AG20443 (cell line): ENCODE results near the gene SCN8A.
"Not testable (repeated sequence)": the region's sequence is repeated elsewhere in the genome, so short reads cannot be mapped to it uniquely, and the experiment has no call there.

ENCODE experiments used
- DNase-seq: peaks from one replicate; pipeline ENCODE4 v3.0.0; 2012; ENCODE audit warnings: low spot score, mixed read lengths

The SCN8A gene

DNA sequence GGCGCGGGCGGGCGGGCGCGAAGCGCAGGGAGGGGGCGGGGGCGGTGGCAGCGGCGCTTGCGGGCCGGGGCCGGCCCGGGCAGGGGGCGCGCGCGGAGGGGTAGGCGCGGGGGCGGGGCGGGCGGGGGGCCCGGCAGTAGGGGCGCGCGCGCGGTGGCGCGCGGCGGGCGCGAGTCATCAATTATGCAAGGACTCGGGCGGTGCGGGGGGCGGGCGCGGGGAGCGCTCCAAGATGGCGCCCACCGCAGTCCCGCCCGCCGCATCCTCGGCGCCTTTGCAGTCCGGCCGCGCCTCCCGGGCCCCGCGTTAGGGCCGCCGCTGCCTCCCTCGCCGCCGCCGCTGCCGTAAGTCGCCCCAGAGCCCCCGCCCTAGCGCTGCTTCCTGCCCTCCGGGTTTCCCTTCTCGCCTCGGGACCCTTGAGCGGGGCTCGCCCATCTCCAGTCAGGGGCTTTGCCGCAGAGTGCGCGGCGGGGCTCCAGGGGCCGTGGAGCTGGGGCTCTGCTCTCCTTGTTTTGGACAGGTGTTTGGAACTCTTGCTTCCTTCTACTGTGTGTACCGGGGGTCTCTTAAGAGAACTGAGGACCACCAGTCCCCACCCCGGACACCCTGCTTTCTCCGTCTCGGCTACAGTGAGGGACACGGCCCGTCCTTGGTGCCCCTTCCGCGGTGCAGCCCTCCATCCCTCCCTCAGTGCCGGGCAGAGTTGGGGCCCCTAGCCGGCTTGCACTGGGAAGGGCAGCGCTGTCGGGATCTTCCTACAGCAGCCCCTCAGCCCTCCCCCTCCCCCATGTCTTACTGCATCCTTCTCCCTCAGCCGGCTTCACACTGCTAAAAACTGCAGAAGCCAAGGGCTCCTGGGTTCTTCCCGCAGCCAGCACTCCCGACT is at the start of gene SCN8A:
Gene SCN8A, plus strand, starts transcription at position 218 of the 886 bp plus-strand sequence. CDS start 71,585 bp downstream, outside the sequence.
- DNase-seq: peak; percentile 90

DNA sequence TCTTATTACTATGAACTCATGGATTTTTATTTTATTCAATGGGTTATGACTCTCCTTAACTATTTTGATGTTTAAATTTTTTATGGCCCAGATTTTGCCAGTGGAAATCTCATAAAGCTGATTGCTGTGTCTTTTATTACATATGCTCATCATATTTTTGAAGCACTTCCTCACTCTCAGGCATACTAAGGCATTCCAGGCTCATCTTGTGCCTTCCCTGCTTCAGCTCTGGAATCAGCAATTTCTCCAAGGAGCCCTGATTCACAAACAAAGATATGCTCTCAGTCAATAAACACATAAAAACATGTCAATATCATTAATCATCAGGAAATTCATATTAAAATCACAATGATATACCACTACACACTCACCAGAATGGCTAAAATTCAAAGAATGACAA is 44.9 kb upstream of the SCN8A start:
- no peak for DNase-seq

DNA sequence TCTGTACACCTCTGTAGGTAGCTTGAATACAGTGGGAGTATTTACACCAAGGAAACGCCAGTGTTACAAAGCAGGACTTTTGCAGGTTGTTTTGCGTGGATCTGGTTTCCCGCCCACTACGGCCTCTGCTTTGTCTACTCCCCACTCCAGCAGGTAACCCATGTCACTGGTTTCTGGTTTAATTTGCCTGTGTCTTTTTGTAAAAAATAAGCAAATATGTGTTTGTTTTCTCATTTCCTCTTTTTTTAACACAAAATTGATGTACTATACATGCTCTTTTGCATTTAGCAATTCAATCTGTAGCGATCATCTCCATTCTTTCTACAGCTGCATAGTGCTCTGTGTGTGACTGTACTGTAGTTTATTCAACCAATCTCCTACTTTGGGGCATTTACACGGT is 43.4 kb upstream of the SCN8A start:
- no peak for DNase-seq

DNA sequence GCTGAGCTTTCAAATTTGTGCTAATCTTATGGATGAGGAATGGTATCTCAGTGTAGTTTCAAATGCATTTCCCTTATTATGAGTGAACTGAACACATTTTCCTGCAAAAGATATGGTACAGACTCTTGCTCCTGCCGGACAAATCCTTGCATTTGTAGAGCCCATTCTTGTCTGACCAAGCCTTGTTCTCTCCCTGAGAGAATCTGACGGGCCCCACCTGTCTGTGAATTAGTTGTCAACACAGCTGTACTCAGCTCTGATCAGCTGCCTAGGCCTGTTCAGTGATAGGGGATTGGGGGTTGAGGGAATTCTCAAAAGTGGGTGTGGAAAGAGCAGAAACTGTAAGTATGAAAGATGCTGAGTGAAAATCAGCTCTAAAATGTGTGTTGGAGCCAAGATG is 42.8 kb upstream of the SCN8A start:
- no peak for DNase-seq

DNA sequence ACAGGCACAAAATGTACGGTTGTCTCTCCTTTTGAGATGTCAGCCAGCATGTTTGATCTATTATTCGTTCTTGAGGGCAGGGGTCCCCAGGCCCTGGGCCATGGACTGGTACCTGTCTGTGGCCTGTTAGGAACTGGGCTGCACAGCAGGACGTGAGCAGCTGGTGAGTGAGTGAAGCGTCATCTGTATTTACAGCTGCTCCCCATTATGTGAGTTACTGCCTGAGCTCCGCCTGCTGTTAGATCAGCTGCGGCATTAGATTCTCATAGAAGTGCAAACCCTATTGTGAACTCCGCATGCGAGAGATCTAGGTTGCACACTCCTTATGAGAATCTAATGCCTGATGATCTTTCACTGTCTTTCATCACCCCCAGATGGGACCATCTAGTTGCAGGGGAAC is 41.4 kb upstream of the SCN8A start:
- peak; percentile 50 for DNase-seq

DNA sequence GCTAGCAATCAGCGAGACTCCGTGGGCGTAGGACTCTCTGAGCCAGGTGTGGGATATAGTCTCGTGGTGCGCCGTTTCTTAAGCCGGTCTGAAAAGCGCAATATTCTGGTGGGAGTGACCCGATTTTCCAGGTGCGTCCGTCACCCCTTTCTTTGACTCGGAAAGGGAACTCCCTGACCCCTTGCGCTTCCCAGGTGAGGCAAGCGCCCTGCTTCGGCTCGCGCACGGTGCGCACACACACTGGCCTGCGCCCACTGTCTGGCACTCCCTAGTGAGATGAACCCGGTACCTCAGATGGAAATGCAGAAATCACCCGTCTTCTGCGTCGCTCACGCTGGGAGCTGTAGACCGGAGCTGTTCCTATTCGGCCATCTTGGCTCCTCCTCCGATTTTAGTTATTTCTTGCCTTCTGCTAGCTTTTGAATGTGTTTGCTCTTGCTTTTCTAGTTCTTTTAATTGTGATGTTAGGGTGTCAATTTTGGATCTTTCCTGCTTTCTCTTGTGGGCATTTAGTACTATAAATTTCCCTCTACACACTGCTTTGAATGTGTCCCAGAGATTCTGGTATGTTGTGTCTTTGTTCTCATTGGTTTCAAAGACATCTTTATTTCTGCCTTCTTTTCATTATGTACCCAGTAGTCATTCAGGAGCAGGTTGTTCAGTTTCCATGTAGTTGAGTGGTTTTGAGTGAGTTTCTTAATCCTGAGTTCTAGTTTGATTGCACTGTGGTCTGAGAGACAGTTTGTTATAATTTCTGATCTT is 22.6 kb upstream of the SCN8A start:
- DNase-seq: not testable (repeated sequence)

DNA sequence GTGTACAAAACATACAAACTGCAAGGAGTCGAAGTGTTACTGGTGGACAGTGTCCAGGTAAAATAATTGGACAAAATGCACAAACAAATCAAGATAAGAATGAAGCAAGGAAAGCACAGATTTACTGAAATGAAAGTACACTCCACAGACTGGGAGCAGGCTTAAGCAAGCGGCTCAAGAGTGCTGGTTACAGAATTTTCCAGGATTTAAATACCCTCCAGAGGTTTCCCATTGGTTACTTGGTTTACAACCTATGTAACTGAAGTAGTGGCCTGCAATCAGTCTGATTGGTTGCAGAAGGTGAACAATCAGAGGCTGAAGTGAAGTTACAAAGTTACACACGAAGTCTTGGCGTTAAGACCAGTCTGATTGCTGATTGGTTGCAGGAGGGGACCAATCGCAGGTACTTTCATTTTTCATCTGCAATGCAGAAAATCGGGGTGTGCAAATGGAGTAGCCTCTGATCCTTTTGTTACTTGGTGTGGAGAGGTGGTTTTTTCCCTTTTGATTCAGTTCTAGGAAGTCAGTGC is 11.6 kb upstream of the SCN8A start:
- no peak for DNase-seq

DNA sequence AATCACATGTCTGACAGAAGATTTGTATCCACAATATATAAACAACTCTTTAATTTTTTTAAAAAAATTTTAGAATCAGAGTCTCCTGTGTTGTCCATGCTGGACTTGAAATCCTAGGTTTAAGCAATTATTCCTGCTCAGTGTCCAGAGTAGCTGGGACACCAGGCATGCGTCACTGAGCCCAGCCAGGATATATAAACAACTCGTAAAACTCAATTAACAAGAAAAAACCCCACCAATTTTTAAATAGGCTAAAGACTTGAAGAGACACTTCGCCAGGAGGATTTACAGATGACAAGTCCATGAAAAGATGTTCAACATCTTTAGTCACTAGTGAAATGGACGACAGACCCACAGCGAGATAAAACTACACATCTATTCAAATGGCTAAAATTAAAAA is 2.0 kb upstream of the SCN8A start:
- DNase-seq: no peak

DNA sequence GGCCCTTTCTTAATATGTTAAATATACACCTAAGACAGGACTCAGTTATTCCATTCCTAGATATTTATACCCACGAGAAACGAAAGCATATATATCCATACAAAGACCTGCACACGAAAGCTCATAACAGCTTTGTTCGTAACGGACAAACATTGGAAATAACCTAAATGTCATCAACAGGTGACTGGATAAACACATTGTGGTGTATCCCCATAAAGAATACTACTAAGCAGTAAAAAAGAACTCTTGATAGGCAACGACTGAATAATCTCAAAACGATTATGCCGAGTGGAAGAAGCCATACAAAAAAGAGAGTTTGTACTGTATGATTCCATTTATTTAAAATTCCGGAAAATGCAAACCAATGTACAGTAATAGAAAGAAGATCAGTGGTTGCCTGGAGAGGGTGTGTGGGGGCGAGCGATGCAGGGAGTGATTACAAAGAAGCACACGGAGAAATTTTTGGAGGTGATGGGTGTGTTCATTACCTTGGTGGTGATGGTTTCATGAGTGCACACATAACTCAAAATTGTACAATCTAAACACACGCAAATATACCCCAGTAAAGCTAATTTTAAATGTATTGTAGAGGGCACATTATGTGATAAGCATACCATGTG is 1.4 kb upstream of the SCN8A start:
- no peak for DNase-seq

DNA sequence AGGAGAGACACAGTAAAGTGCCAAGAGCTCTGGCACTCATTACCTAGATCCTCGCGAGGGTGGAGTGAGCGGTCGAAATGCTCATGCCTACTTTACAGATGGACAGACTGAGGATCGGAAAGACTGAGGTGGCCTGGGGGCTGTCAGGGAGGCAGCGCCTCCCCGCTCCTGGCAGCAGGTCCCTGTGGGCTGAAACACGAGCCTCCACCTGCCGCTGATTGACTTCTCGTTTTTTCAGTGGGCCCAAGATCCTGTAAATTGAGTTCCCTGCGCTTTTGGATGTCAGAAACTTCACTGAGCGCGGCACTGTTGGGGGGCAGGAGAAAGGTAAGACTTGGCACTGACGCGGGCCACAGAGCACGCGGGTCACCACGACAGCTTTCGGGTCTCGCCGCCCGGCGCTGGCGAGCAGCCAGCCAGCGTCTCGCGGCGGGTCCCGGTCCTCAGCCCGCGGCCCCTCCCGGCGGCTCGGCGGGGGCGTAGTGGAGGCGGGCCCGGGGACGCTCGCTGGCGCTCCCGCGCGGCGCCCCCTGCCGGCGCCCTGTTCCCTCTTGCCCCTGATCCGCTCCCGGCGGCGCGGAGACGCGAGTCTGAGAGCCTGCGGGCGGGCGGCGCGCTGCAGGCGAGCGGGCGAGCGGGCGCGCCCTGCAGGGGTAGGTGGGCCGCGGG is 552 bp upstream of the SCN8A start:
- DNase-seq: peak; percentile 96

DNA sequence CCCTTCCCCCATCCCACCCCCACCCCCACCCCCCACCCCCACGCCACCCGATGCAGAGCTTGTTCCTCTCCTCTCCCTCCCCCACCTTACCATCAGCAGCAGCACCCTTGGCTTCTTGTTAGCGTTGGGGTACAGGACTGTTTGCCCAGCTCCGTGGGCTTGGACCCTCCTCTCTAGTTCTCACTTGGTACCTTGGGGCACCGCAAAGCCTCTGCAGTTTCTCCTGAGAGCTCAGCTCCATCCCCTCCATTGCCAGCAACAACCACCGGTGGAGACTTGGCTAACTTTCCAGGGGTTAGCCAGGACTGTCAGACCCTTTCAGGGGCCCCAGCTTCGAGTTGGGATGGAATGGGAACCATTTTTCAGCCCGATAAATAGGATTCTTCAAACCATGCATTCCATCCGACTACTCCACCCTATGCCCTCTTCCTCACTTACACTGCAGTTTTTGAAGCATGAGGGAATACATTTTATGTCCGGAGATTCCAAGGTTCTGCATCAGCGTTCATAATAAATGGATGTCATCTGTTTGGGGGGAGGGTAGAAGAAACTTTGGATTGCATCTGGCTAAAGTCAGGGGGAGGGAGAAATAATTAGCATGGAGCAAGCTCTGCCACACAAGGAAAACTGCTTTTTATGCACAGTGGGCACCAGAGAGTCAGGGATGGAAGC is 1.1 kb downstream of the SCN8A start:
- peak; percentile 58 for DNase-seq

DNA sequence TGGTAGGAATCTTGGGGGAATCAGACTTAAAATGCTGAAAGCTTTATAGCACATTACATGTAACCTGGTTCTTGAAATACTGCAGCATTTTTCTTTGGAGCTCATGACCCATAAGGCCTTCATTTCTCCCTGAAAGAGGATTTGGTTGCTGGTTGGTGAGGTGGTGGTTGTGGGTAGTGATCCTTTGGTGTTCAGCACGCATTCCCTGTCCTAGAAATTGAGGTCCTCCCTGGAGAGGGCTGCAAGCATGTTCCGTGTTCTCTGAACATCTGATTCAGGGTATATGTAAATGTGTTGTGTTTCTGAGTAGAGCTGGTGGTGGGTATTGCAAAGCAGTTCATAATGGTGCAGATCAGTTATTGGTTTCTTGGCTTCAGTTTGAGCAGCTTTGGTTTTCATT is 2.0 kb downstream of the SCN8A start:
- DNase-seq: no peak

DNA sequence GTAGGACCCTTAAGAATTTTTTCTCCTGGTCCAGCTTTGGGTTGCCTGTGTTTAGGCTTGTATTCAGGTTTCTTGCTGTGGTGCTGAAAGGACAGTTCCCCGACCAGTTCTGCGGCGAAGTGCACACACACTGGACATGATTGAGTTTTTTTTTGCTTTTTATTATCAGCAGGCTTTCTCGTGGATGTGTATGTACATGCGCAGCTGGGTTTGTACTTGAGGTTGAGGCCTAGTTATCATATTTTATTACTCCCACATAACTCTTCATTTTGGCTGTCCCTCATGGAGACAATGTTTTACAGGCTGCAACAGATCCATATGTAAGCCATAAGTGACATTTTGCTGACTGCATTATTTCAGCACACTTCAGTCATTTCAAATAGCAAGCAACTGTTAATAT is 2.5 kb downstream of the SCN8A start:
- peak; percentile 63 for DNase-seq

DNA sequence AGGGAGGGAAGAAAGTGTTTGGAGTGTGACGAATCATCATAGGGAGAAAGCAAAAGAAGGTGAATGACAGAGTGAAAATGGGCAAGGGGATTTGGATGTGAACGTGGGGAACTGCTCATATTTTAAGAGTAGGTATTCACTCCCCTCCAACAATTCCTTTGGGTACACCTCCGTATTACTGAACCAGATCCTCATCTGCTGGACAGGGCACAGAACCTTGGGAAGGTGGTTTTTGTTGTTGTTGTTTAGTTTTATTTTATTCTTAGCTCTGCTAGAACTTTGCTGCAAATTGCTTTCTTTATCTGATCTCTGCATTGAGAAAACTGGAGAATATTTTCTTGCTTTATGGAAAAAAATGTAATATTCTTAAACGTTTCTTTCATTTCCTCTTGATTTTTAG is 7.1 kb downstream of the SCN8A start:
- no peak for DNase-seq

DNA sequence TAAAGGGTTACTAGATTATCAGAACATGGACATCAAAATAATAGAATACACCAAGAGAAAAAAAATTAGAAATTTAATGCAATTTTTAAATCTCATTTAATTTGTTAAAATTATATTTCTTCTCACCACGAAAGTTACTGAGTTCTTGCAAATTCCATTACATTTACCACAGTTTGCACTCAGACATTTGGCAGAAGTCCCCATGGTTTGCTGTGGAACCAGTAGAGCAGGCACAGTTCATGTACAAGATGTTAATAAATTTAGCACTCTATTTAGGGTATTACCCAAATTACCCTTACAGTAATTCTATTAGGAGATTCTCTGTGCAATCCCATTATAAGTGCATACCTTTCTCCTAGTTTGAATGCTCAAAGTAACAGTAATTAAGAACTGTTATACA is 9.7 kb downstream of the SCN8A start:
- DNase-seq: no peak

DNA sequence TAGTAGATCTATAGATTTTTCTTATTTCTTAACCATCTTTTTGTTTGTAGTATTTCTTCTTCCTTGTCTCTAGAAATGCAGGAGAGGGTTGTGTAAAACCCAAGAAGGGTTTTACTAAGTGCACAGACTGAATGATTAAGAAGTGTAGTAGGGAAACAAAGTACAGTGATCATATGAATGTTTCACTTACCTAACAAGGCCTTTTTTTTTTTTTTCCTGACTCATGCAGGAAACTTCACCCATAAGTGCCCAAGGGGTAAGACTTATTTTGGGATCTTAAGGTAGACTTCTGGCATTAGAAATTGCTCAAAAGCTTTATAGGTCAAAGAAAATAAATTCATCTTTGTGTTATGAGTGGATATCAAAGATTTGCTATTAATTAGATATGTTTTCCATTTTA is 10.2 kb downstream of the SCN8A start:
- no peak for DNase-seq

DNA sequence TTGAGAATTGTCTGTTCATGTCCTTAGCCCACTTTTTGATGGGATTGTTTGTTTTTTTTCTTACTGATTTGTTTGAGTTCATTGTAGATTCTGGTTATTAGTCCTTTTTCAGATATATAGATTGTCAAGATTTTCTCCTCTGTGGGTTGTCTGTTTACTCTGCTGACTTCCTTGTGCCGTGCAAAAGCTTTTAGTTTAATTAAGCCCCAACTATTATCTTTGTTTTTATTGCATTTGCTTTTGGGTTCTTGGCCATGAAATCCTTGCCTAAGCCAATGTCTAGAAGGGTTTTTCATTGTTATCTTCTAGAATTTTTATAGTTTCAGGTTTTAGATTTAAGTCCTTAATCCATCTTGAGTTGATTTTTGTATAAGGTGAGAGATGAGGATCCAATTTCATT is 14.9 kb downstream of the SCN8A start:
- DNase-seq: not testable (repeated sequence)

DNA sequence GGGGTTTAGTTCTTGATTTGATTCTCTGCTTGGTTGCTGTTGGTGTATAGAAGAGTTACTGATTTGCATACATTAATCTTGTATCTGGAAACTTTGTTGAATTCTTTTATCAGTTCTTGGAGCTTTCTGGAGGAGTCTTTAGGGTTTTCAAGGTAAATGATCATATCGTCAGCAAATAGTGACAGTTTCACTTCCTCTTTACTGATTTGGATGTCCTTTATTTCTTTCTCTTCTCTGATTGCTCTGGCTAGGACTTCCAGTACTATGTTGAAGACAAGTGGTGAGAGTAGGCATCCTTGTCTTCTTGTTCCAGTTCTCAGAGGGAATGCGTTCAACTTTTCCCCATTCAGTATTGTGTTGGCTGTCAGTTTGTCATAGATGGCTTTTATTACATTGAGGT is 16.2 kb downstream of the SCN8A start:
- DNase-seq: not testable (repeated sequence)

DNA sequence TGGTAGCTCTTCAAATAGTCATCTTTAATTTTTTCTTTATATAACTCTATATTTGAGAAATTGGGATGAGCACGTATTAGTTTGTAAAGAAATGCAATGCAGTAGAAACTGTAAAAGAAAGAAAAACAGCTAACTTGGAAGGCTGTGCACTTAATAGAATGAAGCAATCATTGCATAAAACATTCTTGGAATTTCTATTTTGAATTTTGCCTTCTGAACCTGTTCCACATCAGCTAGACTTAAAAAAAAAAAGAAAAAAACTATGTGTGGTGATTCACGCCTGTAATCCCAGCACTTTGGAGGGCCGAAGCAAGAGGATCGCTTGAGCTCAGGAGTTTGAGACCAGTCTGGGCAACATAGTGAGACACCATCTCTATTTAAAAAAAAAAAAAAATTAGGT is 29.4 kb downstream of the SCN8A start:
- peak; percentile 32 for DNase-seq

DNA sequence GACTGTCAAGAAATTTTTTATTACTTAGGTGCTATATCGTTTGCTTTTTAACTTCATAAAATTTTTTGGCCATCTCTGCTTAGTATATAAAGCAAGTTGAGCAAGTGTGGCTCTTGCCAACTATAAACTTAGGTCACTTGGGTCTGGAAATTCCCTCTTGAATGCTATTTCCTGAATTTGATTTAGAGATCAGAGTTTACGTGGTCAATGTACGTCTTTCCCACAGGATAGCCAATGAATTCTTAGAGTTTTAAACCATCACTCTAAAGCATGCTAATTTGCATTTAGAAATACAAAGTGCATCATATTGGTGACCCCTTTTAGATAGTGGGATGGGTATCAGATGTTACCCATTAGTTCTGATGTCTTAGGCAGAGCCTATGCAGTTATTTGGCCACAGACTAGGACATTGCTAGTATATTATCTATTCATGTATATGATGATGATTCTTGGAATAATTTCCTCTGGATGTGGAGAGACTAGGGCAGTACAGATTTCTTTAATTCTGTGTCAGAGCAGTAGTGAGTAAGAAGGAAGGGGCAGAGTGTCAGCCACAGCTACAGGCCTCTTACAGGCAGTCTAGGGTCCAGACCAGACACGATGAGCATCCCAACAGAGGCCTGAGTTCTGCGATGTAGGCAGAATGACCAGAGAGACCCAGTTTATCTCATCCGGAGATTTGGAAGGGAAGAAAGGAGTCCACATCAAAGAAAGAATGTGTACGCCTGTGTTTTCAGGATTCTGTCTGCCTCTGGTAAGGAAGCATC is 30.3 kb downstream of the SCN8A start:
- DNase-seq: no peak

DNA sequence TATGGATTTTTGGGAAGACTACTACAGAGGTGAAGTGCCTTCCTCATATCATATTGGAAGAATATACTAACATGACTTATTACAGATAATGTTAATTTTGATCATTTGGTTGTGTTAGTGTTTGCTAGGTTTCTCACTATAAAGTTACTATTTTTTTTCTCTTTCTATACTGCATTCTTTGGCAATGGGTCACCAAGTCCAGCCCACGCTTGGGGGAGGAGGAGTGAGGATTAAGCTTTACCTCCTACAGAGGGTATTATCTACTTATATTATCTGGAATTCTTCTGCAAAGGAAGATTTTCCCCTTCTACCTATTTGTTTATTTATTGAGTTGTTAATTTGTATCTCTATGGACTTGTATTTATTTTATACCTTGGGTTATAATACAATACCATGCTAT is 31.5 kb downstream of the SCN8A start:
- peak; percentile 55 for DNase-seq
